ENCODE results near the gene VPS50.

The VPS50 gene

GRCh38 chr7:93242106-93242505 lies 9.9 kb downstream of the VPS50 start:
- H3K36me3 ChIP-seq (ENCODE audit: insufficient read depth, low read length) = no peaks in the 10 kb centered on the region
- H3K4me3 ChIP-seq (ENCODE audit: low read depth in 1 of 2, low read length in 2 of 2) = no peak overlapping the region
- no peaks in the 10 kb centered on the region for H3K9me3 ChIP-seq (ENCODE audit: low read length)
- H3K27ac ChIP-seq (ENCODE audit: low read depth, low read length) = no peak overlapping the region
- H3K27me3 ChIP-seq (ENCODE audit: control insufficient read depth in 1 of 2, insufficient read depth in 2 of 2, low read length in 2 of 2) = no peaks in the 10 kb centered on the region
- H3K4me1 ChIP-seq (ENCODE audit: insufficient read depth, low read length) = no peaks in the 10 kb centered on the region
- H3K9ac ChIP-seq (ENCODE audit: low read length) = no peak overlapping the region

DNA sequence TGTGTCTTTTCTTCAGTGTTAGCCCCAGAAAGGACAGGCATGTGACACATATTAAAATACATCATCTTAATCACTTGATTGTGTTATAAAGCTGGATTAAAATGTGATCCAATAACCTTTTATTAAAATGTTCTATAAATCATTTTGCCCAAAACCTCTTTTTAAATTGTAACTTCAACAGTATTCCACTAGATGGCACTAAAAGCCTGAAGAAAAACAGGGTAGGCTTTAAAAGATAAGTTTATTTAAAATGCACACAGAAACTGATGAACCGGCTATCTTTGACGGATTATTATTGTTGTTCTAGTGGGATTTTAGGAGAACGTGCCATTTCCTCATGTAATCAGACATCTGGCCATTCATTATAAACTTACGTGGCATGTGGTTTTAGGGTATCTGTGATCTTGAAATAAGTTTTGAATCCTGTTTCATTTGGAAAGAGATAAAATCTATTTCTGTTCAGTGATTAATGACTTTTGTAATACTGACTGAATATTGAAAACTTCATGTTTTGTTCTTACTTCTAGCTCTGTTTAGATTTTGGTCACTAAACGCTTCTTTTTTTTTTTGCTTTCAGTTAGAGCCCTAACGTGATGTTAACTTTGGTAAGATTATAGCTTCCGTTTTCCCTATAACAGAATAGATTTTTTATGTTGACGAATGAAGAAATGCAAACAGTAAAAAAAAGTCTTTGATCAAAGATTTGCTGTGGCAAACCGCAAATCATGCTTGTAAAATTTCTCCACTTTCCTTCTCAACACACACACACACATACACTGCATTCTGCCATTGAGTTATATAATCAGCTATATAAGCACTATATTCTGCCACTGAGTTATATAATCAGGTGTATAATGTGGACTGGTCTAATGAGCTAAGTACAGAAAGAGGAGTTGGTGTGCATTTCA lies 13.6 kb downstream of the VPS50 start:
- Histone ChIP-seq H3K27me3 (ENCODE audit: control insufficient read depth in 1 of 2, insufficient read depth in 2 of 2, low read length in 2 of 2) (no peaks in the 10 kb centered on the region), H3K9me3 (ENCODE audit: low read length) (no peaks in the 10 kb centered on the region), H3K27ac (ENCODE audit: low read depth, low read length) (no peak overlapping the region), H3K36me3 (ENCODE audit: insufficient read depth, low read length) (no peaks in the 10 kb centered on the region), H3K9ac (ENCODE audit: low read length) (no peak overlapping the region), H3K4me1 (ENCODE audit: insufficient read depth, low read length) (no peaks in the 10 kb centered on the region), H3K4me3 (ENCODE audit: low read depth in 1 of 2, low read length in 2 of 2) (peak overlapping the region in 1 of 2 donors; percentile 28)

DNA sequence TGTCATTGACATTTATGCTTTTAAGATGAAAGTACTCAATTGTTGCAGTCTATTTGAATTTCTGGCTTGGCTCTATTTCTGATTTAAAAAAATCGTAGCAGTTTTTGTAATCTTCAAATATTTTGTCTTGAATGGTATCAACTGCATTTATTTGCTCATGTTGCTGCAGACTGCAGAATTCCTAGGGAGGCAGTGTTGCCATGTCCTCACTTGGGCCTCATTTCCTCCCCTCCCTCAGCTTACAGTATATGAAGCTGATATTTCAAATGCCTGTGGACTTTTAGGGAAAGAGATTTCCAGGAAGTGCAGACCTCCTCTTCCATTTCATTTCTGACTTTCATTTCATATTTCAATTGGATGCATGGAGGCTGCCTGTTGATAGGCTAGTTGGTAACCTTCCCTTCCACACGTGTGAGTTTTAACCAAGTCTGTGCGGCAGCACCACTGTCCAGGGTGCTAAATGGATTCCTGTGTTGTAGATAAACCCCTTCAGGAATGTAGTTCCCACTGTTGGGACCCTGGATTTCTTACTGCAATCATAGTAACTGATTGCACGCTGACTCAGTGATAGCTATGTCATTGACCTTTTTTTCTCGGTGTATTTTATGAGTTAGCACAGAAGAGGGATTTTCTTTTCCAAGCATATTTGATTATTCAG lies 17.5 kb downstream of the VPS50 start:
- H3K9me3 ChIP-seq (ENCODE audit: low read length) = no peaks in the 10 kb centered on the region
- H3K4me3 ChIP-seq (ENCODE audit: low read depth in 1 of 2, low read length in 2 of 2) = no peak overlapping the region
- H3K4me1 ChIP-seq (ENCODE audit: insufficient read depth, low read length) = no peaks in the 10 kb centered on the region
- H3K27ac ChIP-seq (ENCODE audit: low read depth, low read length) = no peak overlapping the region
- peaks cover 4% of the 10 kb centered on the region for H3K36me3 ChIP-seq (ENCODE audit: insufficient read depth, low read length)
- H3K9ac ChIP-seq (ENCODE audit: low read length) = no peak overlapping the region
- H3K27me3 ChIP-seq (ENCODE audit: control insufficient read depth in 1 of 2, insufficient read depth in 2 of 2, low read length in 2 of 2) = no peaks in the 10 kb centered on the region

GRCh38 chr7:93258661-93259060 lies 26.5 kb downstream of the VPS50 start:
- H3K27me3 ChIP-seq (ENCODE audit: control insufficient read depth in 1 of 2, insufficient read depth in 2 of 2, low read length in 2 of 2) = no peaks in the 10 kb centered on the region
- H3K9me3 ChIP-seq (ENCODE audit: low read length) = no peaks in the 10 kb centered on the region
- no peaks in the 10 kb centered on the region for H3K4me1 ChIP-seq (ENCODE audit: insufficient read depth, low read length)
- no peak overlapping the region for H3K27ac ChIP-seq (ENCODE audit: low read depth, low read length)
- H3K4me3 ChIP-seq (ENCODE audit: low read depth in 1 of 2, low read length in 2 of 2) = no peak overlapping the region
- peaks cover 4% of the 10 kb centered on the region for H3K36me3 ChIP-seq (ENCODE audit: insufficient read depth, low read length)
- no peak overlapping the region for H3K9ac ChIP-seq (ENCODE audit: low read length)

GRCh38 chr7:93262535-93262934 lies 30.4 kb downstream of the VPS50 start:
- no peaks in the 10 kb centered on the region for H3K36me3 ChIP-seq (ENCODE audit: insufficient read depth, low read length)
- no peaks in the 10 kb centered on the region for H3K9me3 ChIP-seq (ENCODE audit: low read length)
- H3K9ac ChIP-seq (ENCODE audit: low read length) = no peak overlapping the region

DNA sequence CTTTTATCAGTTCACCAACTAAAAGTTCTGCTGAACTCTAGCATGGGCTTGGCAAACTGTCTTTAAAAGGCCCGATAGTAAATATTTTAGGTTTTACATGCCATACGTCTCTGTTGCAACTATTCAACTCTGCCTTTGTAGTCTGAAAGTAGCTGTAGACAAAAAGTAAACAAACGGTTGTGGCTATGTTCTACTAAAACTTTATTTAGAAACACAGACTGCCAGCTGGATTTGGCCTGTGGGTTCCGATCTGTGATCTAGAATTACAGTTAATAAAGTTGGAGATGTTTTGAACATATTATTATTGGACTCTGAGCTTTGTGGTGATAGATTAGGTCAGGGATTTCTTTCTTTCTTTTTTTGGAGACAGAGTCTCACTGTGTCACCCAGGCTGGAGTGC lies 33.1 kb downstream of the VPS50 start:
- Histone ChIP-seq H3K27me3 (ENCODE audit: control insufficient read depth in 1 of 2, insufficient read depth in 2 of 2, low read length in 2 of 2) (no peaks in the 10 kb centered on the region), H3K27ac (ENCODE audit: low read depth, low read length) (no peak overlapping the region), H3K4me1 (ENCODE audit: insufficient read depth, low read length) (no peaks in the 10 kb centered on the region), H3K36me3 (ENCODE audit: insufficient read depth, low read length) (no peaks in the 10 kb centered on the region), H3K4me3 (ENCODE audit: low read depth in 1 of 2, low read length in 2 of 2) (no peak overlapping the region), H3K9me3 (ENCODE audit: low read length) (no peaks in the 10 kb centered on the region), H3K9ac (ENCODE audit: low read length) (no peak overlapping the region)

More at GRCh38 chr7:93262535-93262934, 30.4 kb downstream of the VPS50 start:
- no peak overlapping the region for H3K4me3 ChIP-seq (ENCODE audit: low read depth in 1 of 2, low read length in 2 of 2)
- H3K27ac ChIP-seq (ENCODE audit: low read depth, low read length) = no peak overlapping the region
- H3K4me1 ChIP-seq (ENCODE audit: insufficient read depth, low read length) = no peaks in the 10 kb centered on the region
- H3K27me3 ChIP-seq (ENCODE audit: control insufficient read depth in 1 of 2, insufficient read depth in 2 of 2, low read length in 2 of 2) = no peaks in the 10 kb centered on the region

DNA sequence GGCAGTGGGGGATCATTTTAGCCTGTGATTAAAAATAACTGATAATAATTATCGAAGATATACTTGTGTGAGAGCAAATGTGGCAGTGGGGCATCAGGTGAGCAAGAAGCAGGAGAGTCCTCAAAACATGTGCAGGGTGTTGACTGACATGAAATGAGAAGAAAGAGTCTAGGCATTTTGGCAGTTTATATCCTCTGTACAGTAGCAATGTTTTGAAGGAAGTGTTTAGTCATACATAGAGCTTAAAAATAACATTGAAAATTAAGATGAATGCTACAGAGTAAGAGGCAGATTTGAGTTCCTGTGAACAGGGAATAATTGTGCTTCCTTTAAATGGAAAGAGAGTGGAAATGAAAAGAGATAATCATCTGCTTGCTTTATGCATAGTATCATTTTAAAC lies 47.4 kb downstream of the VPS50 start:
- no peaks in the 10 kb centered on the region for H3K9me3 ChIP-seq (ENCODE audit: low read length)
- no peak overlapping the region for H3K9ac ChIP-seq (ENCODE audit: low read length)
- peaks cover 10% of the 10 kb centered on the region for H3K36me3 ChIP-seq (ENCODE audit: insufficient read depth, low read length)
- no peaks in the 10 kb centered on the region for H3K27me3 ChIP-seq (ENCODE audit: control insufficient read depth in 1 of 2, insufficient read depth in 2 of 2, low read length in 2 of 2)
- H3K4me3 ChIP-seq (ENCODE audit: low read depth in 1 of 2, low read length in 2 of 2) = no peak overlapping the region
- H3K27ac ChIP-seq (ENCODE audit: low read depth, low read length) = no peak overlapping the region
- no peaks in the 10 kb centered on the region for H3K4me1 ChIP-seq (ENCODE audit: insufficient read depth, low read length)

DNA sequence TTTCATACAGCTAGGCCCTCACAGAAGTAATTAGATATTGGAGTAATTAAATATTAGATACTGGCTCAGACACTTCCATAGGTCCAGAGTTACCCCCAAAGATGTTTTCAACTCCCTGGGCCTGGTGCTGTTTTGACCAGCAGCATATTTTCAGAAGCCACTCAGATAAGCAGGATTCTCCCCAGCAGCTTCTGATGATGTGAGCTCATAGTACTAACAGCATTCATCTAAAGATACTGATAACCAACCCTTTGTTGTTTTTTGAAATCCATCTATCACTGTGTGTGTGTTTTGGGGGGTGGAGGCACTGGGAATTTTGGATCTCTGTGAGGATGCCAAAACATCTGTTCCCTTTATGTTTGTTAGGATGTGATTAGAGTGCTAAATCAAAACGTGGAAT lies 52.7 kb downstream of the VPS50 start:
- Histone ChIP-seq H3K36me3 (ENCODE audit: insufficient read depth, low read length) (no peaks in the 10 kb centered on the region), H3K9ac (ENCODE audit: low read length) (no peak overlapping the region), H3K9me3 (ENCODE audit: low read length) (no peaks in the 10 kb centered on the region), H3K27me3 (ENCODE audit: control insufficient read depth in 1 of 2, insufficient read depth in 2 of 2, low read length in 2 of 2) (no peaks in the 10 kb centered on the region), H3K4me3 (ENCODE audit: low read depth in 1 of 2, low read length in 2 of 2) (no peak overlapping the region), H3K27ac (ENCODE audit: low read depth, low read length) (no peak overlapping the region), H3K4me1 (ENCODE audit: insufficient read depth, low read length) (no peaks in the 10 kb centered on the region)

DNA sequence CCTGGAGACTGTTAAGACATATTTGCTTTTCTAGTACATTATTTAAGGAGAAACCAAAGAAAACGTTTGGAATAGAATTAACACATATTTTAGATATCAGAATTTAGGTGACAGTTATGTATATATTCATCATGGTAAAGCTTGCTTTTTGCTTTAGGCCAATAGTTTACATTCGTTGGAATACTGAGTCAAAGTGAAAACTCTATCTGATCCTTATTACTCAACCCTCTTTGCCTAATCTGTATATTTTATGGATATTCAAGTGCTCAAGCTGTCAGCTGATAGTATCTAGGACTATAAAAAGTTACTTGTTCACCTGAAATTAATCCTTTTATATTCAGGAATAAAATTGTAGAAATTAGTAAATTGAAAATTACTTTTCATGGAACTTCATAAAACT lies 61.1 kb downstream of the VPS50 start:
- Histone ChIP-seq H3K4me3 (ENCODE audit: low read depth in 1 of 2, low read length in 2 of 2) (no peak overlapping the region), H3K9me3 (ENCODE audit: low read length) (no peaks in the 10 kb centered on the region)

DNA sequence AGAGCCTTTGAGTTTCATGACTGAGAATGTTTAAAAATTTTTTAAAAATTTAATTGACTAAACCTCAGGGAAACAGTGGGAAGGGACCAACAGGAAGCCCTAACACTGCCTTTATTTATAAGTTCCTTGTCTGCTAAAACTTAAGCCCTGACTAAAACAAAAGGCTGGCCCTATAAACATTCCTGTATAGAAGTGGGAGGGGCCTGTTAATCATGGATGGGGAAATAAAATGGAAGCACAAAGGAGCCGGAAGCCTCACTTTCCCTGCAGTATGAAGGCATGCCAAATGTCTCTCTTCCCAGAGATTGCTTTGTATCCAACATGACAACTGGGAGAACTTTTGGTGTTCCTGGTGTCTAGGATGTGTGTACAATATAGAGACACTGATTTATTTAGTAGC lies 66.0 kb downstream of the VPS50 start:
- H3K9ac ChIP-seq (ENCODE audit: low read length) = no peak overlapping the region
- H3K4me3 ChIP-seq (ENCODE audit: low read depth in 1 of 2, low read length in 2 of 2) = no peak overlapping the region
- no peaks in the 10 kb centered on the region for H3K9me3 ChIP-seq (ENCODE audit: low read length)
- H3K27me3 ChIP-seq (ENCODE audit: control insufficient read depth in 1 of 2, insufficient read depth in 2 of 2, low read length in 2 of 2) = no peaks in the 10 kb centered on the region
- no peaks in the 10 kb centered on the region for H3K4me1 ChIP-seq (ENCODE audit: insufficient read depth, low read length)
- peaks cover 5% of the 10 kb centered on the region for H3K36me3 ChIP-seq (ENCODE audit: insufficient read depth, low read length)
- no peak overlapping the region for H3K27ac ChIP-seq (ENCODE audit: low read depth, low read length)

More for the DNA sequence above, 61.1 kb downstream of the VPS50 start:
- Histone ChIP-seq H3K27ac (ENCODE audit: low read depth, low read length) (no peak overlapping the region), H3K9ac (ENCODE audit: low read length) (no peak overlapping the region), H3K4me1 (ENCODE audit: insufficient read depth, low read length) (no peaks in the 10 kb centered on the region), H3K36me3 (ENCODE audit: insufficient read depth, low read length) (no peaks in the 10 kb centered on the region), H3K27me3 (ENCODE audit: control insufficient read depth in 1 of 2, insufficient read depth in 2 of 2, low read length in 2 of 2) (no peaks in the 10 kb centered on the region)

DNA sequence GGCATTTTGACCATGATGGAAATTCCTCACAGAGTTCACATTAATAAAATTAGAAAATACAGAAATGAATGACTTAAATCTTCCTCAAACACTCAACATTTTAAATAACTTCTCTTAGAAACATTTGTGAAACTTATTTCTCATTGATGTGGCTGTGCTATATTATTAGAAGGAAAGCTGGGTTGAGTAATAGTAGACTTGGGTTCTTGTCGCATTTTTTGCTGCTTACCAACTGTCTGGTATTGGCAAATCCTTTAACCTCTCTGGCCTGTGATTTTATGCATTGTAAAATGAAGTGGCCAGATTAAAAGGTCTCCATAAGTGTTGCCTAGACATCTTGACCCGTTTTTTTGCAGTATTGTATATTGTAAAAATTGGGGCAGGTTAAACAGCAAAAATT lies 66.5 kb downstream of the VPS50 start:
- Histone ChIP-seq H3K9me3 (ENCODE audit: low read length) (no peaks in the 10 kb centered on the region), H3K9ac (ENCODE audit: low read length) (no peak overlapping the region), H3K36me3 (ENCODE audit: insufficient read depth, low read length) (peaks cover 5% of the 10 kb centered on the region), H3K4me3 (ENCODE audit: low read depth in 1 of 2, low read length in 2 of 2) (no peak overlapping the region), H3K4me1 (ENCODE audit: insufficient read depth, low read length) (no peaks in the 10 kb centered on the region), H3K27ac (ENCODE audit: low read depth, low read length) (no peak overlapping the region), H3K27me3 (ENCODE audit: control insufficient read depth in 1 of 2, insufficient read depth in 2 of 2, low read length in 2 of 2) (no peaks in the 10 kb centered on the region)

Measured in muscle layer of colon (tissue), 2 donors.